Fibroblast of mammary gland (primary cell): ENCODE measurements around the gene ASGR1.

ENCODE experiments used
- DNase-seq: peaks from one replicate; pipeline ENCODE4 v3.0.0-alpha.2; 2010; ENCODE audit warnings: low read depth
- H3K4me3 ChIP-seq: 2 replicates; pipeline ENCODE4 v1.5.1; 2011; ENCODE audit warnings: low read depth, mild to moderate bottlenecking, low read length, moderate library complexity; ENCODE audit not compliant: control insufficient read depth
- CTCF ChIP-seq: conservative IDR thresholded peaks from 2 replicates; pipeline ENCODE4 v1.5.1; 2011; ENCODE audit warnings: low read depth, low read length, inconsistent platforms; ENCODE audit not compliant: control insufficient read depth, insufficient read depth

ASGR1 gene, protein sequence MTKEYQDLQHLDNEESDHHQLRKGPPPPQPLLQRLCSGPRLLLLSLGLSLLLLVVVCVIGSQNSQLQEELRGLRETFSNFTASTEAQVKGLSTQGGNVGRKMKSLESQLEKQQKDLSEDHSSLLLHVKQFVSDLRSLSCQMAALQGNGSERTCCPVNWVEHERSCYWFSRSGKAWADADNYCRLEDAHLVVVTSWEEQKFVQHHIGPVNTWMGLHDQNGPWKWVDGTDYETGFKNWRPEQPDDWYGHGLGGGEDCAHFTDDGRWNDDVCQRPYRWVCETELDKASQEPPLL

DNA sequence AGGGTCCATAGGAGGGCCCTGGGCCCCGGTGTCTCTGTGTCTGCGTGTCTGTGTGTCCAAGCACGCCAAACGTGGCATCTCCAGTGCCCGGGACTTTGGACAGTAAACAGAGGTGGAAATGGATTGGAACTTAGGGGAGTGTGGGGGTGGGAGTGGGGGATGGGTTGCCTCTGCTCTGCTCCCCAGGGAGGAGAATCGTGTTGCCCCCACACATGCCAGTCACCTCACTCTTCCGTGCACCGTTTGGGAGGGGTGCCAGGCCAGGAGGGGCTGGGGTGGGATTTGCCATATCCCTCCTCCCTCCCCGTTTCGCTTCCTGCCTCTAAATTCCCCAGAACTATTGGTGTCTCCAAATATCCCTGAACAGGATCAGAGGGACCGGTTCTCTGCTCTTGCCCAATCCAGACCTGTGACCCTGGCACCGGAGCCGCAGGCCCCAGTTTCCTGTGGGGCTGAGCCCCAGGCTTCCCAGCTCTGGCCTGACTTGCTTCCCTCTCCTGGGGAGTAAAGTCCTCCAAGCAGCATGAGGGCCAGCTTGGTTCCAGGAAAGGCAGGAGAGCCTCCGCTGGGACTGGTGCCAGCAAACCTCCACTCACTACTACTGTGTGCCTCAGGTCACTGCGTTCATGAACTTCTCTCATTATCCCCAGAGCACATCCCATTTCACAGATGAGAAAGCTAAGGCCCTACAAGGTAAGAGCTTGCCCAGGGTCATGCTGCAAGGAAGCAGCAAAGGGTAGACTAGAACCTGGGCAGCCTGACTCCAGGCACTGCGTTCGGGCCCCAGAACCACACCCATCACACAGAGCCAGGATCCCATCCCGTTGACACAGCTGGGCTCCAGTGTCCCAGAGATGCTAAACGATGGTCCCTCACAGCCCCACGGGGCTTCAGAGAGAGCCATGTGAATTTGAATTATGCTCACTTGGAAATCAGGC lies at the start of gene ASGR1:
TSS of gene ASGR1 (minus strand) at position 54 of the 938 bp plus-strand sequence. CDS start 807 bp downstream, outside the sequence.
- H3K4me3 ChIP-seq, result no peak within 1 kb of the TSS
- no peak for DNase-seq
- no peak for TF ChIP-seq CTCF

DNA sequence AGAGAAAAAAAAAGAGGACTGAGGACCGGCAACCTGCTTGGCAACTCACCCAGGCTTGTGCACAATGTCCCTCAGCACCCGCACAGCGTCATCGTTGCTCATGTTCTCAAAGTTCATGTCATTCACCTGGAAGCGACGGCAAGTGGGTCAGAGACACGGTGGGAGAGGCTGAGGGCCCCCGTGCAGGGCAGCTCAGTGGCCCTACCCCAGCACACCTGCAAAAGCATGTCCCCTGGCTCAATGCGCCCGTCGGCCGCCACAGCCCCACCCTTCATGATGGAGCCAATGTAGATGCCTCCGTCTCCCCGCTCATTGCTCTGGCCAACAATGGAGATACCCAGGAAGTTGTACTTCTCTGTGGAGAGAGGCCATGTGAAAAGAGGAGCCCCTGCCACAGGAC lies 49.8 kb upstream of the ASGR1 start:
- no peak overlapping the region for H3K4me3 ChIP-seq
- TF ChIP-seq CTCF, result no peak

GRCh38 chr17:7226721-7227710 lies 47.8 kb upstream of the ASGR1 start:
- no peak overlapping the region for H3K4me3 ChIP-seq
- TF ChIP-seq CTCF, result no peak
- DNase-seq, result no peak

More for the DNA sequence above, 49.8 kb upstream of the ASGR1 start:
- no peak for DNase-seq

DNA sequence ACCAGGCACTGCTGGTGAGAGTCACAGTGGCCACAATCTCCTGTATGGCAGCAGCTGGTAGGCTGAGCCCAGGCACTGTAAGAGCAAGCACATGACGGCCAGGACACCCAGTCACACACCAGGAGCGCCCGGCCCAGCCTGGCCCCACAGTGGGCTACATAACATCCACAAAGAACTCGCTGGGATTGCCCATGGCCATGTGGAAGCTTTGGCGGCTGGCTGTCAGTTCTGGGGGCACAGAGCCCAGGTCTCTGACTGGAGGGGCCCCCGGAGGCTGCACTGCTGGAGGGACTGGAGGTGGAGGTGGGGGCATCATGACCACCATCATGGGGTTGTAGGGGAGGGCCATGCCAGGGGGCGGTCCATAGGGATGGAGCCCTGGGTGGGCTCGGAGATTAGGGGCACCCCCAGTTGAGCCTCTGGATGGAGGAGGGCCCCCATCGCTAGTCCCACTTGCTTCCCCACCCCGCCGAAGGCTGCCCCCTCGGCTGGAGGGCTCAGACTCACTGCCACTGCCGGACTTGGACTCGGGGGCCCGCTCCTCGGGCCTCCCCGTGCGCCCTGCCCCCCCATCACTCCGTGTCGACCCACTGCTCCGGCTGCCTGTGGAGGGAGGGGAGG lies 46.7 kb upstream of the ASGR1 start:
- no peak for DNase-seq
- no peak overlapping the region for H3K4me3 ChIP-seq
- no peak for TF ChIP-seq CTCF

DNA sequence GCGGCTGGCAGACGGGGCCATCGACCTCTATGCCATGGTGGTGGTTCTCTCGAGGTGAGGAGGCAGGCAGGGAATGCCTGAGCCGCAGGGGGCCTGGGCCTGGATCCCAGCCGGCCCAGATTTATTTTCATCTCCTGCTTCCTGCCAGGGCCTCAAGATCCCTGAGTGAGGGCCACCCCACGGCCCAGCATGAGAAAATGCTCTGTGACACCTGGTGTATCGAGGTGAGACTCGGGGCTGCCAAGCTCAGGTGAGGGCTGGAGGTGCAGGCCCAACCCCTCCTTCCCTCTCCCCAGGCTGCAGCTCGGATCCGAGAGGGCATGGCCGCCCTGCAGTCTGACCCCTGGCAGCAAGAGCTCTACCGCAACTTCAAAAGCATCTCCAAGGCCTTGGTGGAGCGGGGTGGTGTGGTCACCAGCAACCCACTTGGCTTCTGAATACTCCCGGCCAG lies 45.5 kb upstream of the ASGR1 start:
- TF ChIP-seq CTCF, result no peak
- H3K4me3 ChIP-seq, result no peak overlapping the region
- no peak for DNase-seq
